ENCODE data around the gene SLC10A1. TPM values are rescaled to one million over a fixed set of nuclear protein-coding genes. Genes with fewer than 3 reads are reported as not detected.

SLC10A1 gene
- polyA plus RNA-seq, 1 donor (not counting 4 experiments of a cell fraction or from before 2014, with no cell fraction given): not detected

DNA sequence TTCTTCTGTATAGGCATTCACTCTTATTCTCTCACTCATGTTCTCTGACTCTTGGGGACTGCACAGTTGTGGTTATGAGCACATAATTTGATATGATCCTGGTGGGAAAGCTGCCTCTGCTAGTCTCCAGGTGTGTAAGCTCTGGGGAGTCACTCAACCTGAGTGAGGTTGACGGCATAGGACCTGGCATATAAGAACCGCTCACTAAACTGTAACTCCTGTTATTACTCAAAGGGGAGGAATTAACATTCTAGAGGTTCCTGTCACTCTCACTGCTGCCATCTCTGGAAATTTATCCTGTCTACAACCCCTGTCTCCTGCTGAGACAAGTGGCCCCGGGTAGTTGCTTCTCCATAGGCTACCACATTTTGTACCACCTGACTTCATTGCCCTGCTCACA is 16.1 kb downstream of the SLC10A1 start:
- DNase-seq (ENCODE audit: low read depth, low spot score): no peak
- dilution Hi-C loops (cut with MboI; ENCODE audit: extremely low pct_ligation_motif_present, low sequenced_read_pairs): no loop called here

DNA sequence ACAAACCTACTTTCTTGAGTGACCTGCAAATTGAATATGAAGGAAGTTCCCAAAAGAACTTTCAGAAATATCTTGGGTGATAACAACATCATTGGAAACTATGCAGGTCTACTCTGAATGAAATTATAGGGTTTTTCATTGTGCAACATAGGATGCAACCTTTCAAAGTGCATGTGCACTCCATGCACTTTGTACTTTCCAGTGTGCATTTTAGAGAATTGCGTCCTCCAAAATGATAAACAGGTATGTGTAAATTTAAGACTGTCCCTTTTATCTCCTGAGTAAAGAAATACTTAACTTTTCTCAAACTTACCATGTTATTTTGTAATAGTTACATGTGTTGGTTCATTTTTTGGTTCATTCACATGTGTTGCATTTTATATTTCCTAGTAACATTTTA is 16.9 kb downstream of the SLC10A1 start:
- no peak overlapping the region for H3K4me2 ChIP-seq (ENCODE audit: control insufficient read depth, extremely low read depth, insufficient read depth, low read depth, low read length)
- H4K20me1 ChIP-seq (ENCODE audit: control insufficient read depth, extremely low read depth, insufficient read depth, low read length): no peaks in the 10 kb centered on the region
- H3K9me1 ChIP-seq (ENCODE audit: control insufficient read depth, extremely low read depth, insufficient read depth, low read length): no peaks in the 10 kb centered on the region
- FAIRE-seq (no peak), DNase-seq (ENCODE audit: low read depth, low spot score) (no peak)
- H3K79me2 ChIP-seq (ENCODE audit: control insufficient read depth, insufficient read depth, low read length): no peaks in the 10 kb centered on the region
- H3K27me3 ChIP-seq (ENCODE audit: control insufficient read depth, extremely low read depth, insufficient read depth, low read length): no peaks in the 10 kb centered on the region
- no peaks in the 10 kb centered on the region for H3K4me1 ChIP-seq (ENCODE audit: control insufficient read depth, extremely low read depth, insufficient read depth, low read length)
- H3K36me3 ChIP-seq (ENCODE audit: control insufficient read depth in 2 of 2, extremely low read depth in 1 of 2, insufficient read depth in 2 of 2, low read length in 2 of 2): peaks cover 14 to 19% of the 10 kb centered on the region in 2 experiments
- TF ChIP-seq EZH2 (IDR thresholded peaks at IDR 0.05; ENCODE audit: low read length): no peak
- TF ChIP-seq, protein P1, sequence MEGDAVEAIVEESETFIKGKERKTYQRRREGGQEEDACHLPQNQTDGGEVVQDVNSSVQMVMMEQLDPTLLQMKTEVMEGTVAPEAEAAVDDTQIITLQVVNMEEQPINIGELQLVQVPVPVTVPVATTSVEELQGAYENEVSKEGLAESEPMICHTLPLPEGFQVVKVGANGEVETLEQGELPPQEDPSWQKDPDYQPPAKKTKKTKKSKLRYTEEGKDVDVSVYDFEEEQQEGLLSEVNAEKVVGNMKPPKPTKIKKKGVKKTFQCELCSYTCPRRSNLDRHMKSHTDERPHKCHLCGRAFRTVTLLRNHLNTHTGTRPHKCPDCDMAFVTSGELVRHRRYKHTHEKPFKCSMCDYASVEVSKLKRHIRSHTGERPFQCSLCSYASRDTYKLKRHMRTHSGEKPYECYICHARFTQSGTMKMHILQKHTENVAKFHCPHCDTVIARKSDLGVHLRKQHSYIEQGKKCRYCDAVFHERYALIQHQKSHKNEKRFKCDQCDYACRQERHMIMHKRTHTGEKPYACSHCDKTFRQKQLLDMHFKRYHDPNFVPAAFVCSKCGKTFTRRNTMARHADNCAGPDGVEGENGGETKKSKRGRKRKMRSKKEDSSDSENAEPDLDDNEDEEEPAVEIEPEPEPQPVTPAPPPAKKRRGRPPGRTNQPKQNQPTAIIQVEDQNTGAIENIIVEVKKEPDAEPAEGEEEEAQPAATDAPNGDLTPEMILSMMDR (optimal IDR thresholded peaks at IDR 0.05 in 1 of 3, IDR thresholded peaks at IDR 0.05 in 1 of 3, conservative IDR thresholded peaks at IDR 0.05 in 1 of 3; ENCODE audit: extremely low read depth in 1 of 3, insufficient read depth in 2 of 3, low read length in 3 of 3): no peak
- H3K9me3 ChIP-seq (ENCODE audit: control insufficient read depth, low read depth, low read length): no peaks in the 10 kb centered on the region
- no peak overlapping the region for H3K9ac ChIP-seq (ENCODE audit: control insufficient read depth, extremely low read depth, insufficient read depth, low read length)
- dilution Hi-C loops (cut with MboI; ENCODE audit: extremely low pct_ligation_motif_present, low sequenced_read_pairs): no loop called here
- H3K4me3 ChIP-seq (ENCODE audit: control insufficient read depth in 2 of 3, extremely low read depth in 1 of 3, insufficient read depth in 2 of 3, low read depth in 1 of 3, low read length in 3 of 3): no peak overlapping the region
- no peak overlapping the region for H3K27ac ChIP-seq (ENCODE audit: control insufficient read depth, insufficient read depth, low read length)
- H2AFZ ChIP-seq (ENCODE audit: control insufficient read depth, low read length): no peak overlapping the region

More for the DNA sequence above, 16.1 kb downstream of the SLC10A1 start:
- TF ChIP-seq, protein P1 (optimal IDR thresholded peaks at IDR 0.05 in 1 of 3, IDR thresholded peaks at IDR 0.05 in 1 of 3, conservative IDR thresholded peaks at IDR 0.05 in 1 of 3; ENCODE audit: extremely low read depth in 1 of 3, insufficient read depth in 2 of 3, low read length in 3 of 3): no peak
- no peak for TF ChIP-seq EZH2 (IDR thresholded peaks at IDR 0.05; ENCODE audit: low read length)
- Histone ChIP-seq H3K79me2 (ENCODE audit: control insufficient read depth, insufficient read depth, low read length) (no peaks in the 10 kb centered on the region), H3K27me3 (ENCODE audit: control insufficient read depth, extremely low read depth, insufficient read depth, low read length) (no peaks in the 10 kb centered on the region), H3K36me3 (ENCODE audit: control insufficient read depth in 2 of 2, extremely low read depth in 1 of 2, insufficient read depth in 2 of 2, low read length in 2 of 2) (peaks cover 12 to 17% of the 10 kb centered on the region in 2 experiments), H3K9me1 (ENCODE audit: control insufficient read depth, extremely low read depth, insufficient read depth, low read length) (no peaks in the 10 kb centered on the region), H3K9me3 (ENCODE audit: control insufficient read depth, low read depth, low read length) (no peaks in the 10 kb centered on the region), H3K4me1 (ENCODE audit: control insufficient read depth, extremely low read depth, insufficient read depth, low read length) (no peaks in the 10 kb centered on the region), H3K4me2 (ENCODE audit: control insufficient read depth, extremely low read depth, insufficient read depth, low read depth, low read length) (no peak overlapping the region), H3K9ac (ENCODE audit: control insufficient read depth, extremely low read depth, insufficient read depth, low read length) (no peak overlapping the region), H4K20me1 (ENCODE audit: control insufficient read depth, extremely low read depth, insufficient read depth, low read length) (no peaks in the 10 kb centered on the region), H3K4me3 (ENCODE audit: control insufficient read depth in 2 of 3, extremely low read depth in 1 of 3, insufficient read depth in 2 of 3, low read depth in 1 of 3, low read length in 3 of 3) (no peak overlapping the region), H2AFZ (ENCODE audit: control insufficient read depth, low read length) (no peak overlapping the region), H3K27ac (ENCODE audit: control insufficient read depth, insufficient read depth, low read length) (no peak overlapping the region)
- FAIRE-seq: no peak

Data from keratinocyte (primary cell).